ENCODE results near the gene IPO13.

DNA sequence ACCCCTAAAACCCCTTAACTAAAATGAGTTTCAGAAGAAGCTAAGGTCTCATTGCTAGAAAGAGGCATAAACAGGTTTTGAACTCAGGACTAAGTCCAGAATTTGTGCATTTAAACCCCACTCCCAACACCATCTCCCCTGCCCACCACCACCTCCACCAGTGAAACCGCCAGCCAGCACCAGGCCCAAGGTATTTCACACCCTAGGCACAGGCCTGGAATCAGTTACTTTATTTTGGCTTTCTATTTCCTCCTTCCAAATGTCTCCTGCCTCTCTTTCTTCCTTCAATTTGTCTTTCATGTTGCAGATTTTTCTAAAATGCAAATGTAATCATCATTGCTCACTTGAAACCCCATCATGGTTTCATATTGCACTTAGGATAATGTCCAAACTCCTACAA lies 1.9 kb upstream of the IPO13 start:
- TF ChIP-seq, protein P1, sequence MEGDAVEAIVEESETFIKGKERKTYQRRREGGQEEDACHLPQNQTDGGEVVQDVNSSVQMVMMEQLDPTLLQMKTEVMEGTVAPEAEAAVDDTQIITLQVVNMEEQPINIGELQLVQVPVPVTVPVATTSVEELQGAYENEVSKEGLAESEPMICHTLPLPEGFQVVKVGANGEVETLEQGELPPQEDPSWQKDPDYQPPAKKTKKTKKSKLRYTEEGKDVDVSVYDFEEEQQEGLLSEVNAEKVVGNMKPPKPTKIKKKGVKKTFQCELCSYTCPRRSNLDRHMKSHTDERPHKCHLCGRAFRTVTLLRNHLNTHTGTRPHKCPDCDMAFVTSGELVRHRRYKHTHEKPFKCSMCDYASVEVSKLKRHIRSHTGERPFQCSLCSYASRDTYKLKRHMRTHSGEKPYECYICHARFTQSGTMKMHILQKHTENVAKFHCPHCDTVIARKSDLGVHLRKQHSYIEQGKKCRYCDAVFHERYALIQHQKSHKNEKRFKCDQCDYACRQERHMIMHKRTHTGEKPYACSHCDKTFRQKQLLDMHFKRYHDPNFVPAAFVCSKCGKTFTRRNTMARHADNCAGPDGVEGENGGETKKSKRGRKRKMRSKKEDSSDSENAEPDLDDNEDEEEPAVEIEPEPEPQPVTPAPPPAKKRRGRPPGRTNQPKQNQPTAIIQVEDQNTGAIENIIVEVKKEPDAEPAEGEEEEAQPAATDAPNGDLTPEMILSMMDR (IDR thresholded peaks at IDR 0.05): no peak
- no peak for TF ChIP-seq POLR2A (IDR thresholded peaks at IDR 0.05)

Measured in esophagus squamous epithelium (tissue), 4 donors.